ENCODE results near the gene DENND1C. TPM values are rescaled to one million over a fixed set of nuclear protein-coding genes. Genes with fewer than 3 reads are reported as not detected.

The DENND1C gene
- 0.69 TPM for total RNA-seq

GRCh38 chr19:6481541-6482342 lies at the start of gene DENND1C:
TSS of gene DENND1C (minus strand) at chr19:6481787. CDS start at chr19:6481695, 92 bp downstream.

GRCh38 chr19:6530386-6531162 lies 49.0 kb upstream of the DENND1C start, which contains the start of gene TNFSF9:
TSS of gene TNFSF9 (plus strand) at chr19:6531026. CDS start at chr19:6531037, 11 bp downstream.

GRCh38 chr19:6501740-6502648 lies 20.4 kb upstream of the DENND1C start, which contains the start of gene TUBB4A:
TSS of gene TUBB4A (minus strand) at chr19:6502309. CDS start at chr19:6502212, 97 bp downstream.

GRCh38 chr19:6464070-6464873 lies 17.3 kb downstream of the DENND1C start, which contains the start of gene CRB3:
TSS of gene CRB3 (plus strand) at chr19:6464271. CDS start at chr19:6464702, 431 bp downstream.

GRCh38 chr19:6459262-6460098 lies 22.1 kb downstream of the DENND1C start, which contains the start of gene SLC25A23:
TSS of gene SLC25A23 (minus strand) at chr19:6459792. CDS start at chr19:6459628, 164 bp downstream.

GRCh38 chr19:6433663-6434062 lies 47.9 kb downstream of the DENND1C start, which contains the start of gene SLC25A41:
TSS of gene SLC25A41 (minus strand) at chr19:6433763. CDS start at chr19:6433693, 70 bp downstream.

GRCh38 chr19:6424195-6424938 lies 57.2 kb downstream of the DENND1C start, which contains the start of gene KHSRP:
TSS of gene KHSRP (minus strand) at chr19:6424811. CDS start at chr19:6424701, 110 bp downstream.

Small RNA genes within 50 kb of the gene (small RNA-seq; reads per million reads assigned to genes)
- gene AC010503.2 = not detected

Other genes starting within 250 kb of the DENND1C start
- gene MLLT1, start 201.8 kb downstream of the DENND1C start, total RNA-seq = 27.0 TPM
- gene ACER1, start 148.2 kb downstream of the DENND1C start, total RNA-seq = not detected
- 33.9 TPM for gene CLPP, start 120.3 kb downstream of the DENND1C start, total RNA-seq
- 59.5 TPM for gene ALKBH7, start 109.0 kb downstream of the DENND1C start, total RNA-seq
- gene PSPN, start 105.9 kb downstream of the DENND1C start, total RNA-seq = 3.2 TPM
- 43.6 TPM for gene GTF2F1, start 88.6 kb downstream of the DENND1C start, total RNA-seq
- gene KHSRP, start 57.0 kb downstream of the DENND1C start, total RNA-seq = 113 TPM
- gene SLC25A41, start 48.0 kb downstream of the DENND1C start, total RNA-seq = 0.69 TPM
- 37.6 TPM for gene SLC25A23, start 22.0 kb downstream of the DENND1C start, total RNA-seq
- 1.6 TPM for gene CRB3, start 17.5 kb downstream of the DENND1C start, total RNA-seq
- gene TUBB4A, start 20.5 kb upstream of the DENND1C start, total RNA-seq = 169 TPM
- 4.2 TPM for gene TNFSF9, start 49.2 kb upstream of the DENND1C start, total RNA-seq
- gene CD70, start 109.4 kb upstream of the DENND1C start, total RNA-seq = not detected
- gene TNFSF14, start 188.4 kb upstream of the DENND1C start, total RNA-seq = not detected
- gene C3, start 238.9 kb upstream of the DENND1C start, total RNA-seq = 63.9 TPM

Measured in diencephalon (tissue), 1 donor.